Natural killer cell (primary cell): ENCODE measurements around the gene CABLES2. TPM values are rescaled to one million over a fixed set of nuclear protein-coding genes. Genes with fewer than 3 reads are reported as not detected.

Source experiments
- ATAC-seq, 3 donors: fragments of 150-1000 bp in 2 of 3; fragments of 200-7000 bp in 1 of 3; cut with Tn5 transposase; 1 replicate in 1 of 3; 2 replicates in 2 of 3; pipeline ENCODE4 v1.10.0; 2021; ENCODE audit warnings: mild to moderate bottlenecking in 2 of 3, moderate library complexity in 2 of 3
- DNase-seq, 2 donors: peaks; one replicate each; pipeline versions ENCODE4 v3.0.0 to v3.0.0-alpha.2; 2013 to 2021; ENCODE audit warnings: mixed read lengths in 1 of 2
- H3K27ac ChIP-seq: one replicate; pipeline ENCODE4 v1.5.1; 2013; ENCODE audit warnings: mild to moderate bottlenecking, low read length
- H3K27me3 ChIP-seq: one replicate; pipeline ENCODE4 v1.6.1; 2013; ENCODE audit warnings: low read length; ENCODE audit not compliant: control insufficient read depth, insufficient read depth
- H3K36me3 ChIP-seq: one replicate; pipeline ENCODE4 v1.6.1; 2013; ENCODE audit warnings: low read length; ENCODE audit not compliant: control insufficient read depth, insufficient read depth
- H3K4me1 ChIP-seq: one replicate; pipeline ENCODE4 v1.6.1; 2013; ENCODE audit warnings: low read length; ENCODE audit not compliant: control insufficient read depth, insufficient read depth
- H3K4me3 ChIP-seq: one replicate; pipeline ENCODE4 v1.5.1; 2013; ENCODE audit warnings: low read length
- H3K9me3 ChIP-seq: one replicate; pipeline ENCODE4 v1.6.1; 2013; ENCODE audit warnings: low read length; ENCODE audit not compliant: control insufficient read depth, insufficient read depth
- H3K27ac Mint-ChIP-seq, 2 donors: one replicate each; pipeline ENCODE4 v1.8.0; 2022; ENCODE audit warnings: mild to moderate bottlenecking in 2 of 2, mixed read lengths in 2 of 2, moderate library complexity in 1 of 2
- H3K27me3 Mint-ChIP-seq, 2 donors: one replicate each; pipeline ENCODE4 v1.8.0; 2022; ENCODE audit warnings: low read depth in 2 of 2, mixed read lengths in 2 of 2
- H3K36me3 Mint-ChIP-seq: one replicate; pipeline ENCODE4 v1.8.0; 2022; ENCODE audit warnings: mixed read lengths
- H3K4me1 Mint-ChIP-seq, 2 donors: one replicate each; pipeline ENCODE4 v1.8.0; 2022; ENCODE audit warnings: mixed read lengths in 2 of 2
- H3K4me3 Mint-ChIP-seq: one replicate; pipeline ENCODE4 v1.8.0; 2022; ENCODE audit warnings: mild to moderate bottlenecking, moderate library complexity, mixed read lengths
- H3K9me3 Mint-ChIP-seq, 2 donors: one replicate each; pipeline ENCODE4 v1.8.0; 2022; ENCODE audit warnings: mixed read lengths in 2 of 2
- WGBS: methylation state at CpG from one replicate; pipeline ENCODE4 v1.1.7; 2013; ENCODE audit warnings: missing lambda C conversion rate; ENCODE audit not compliant: insufficient coverage; 5-methylcytosine and 5-hydroxymethylcytosine counted together
- intact Hi-C: fragments of 100-400 bp; cut with micrococcal nuclease; formaldehyde crosslinking; loops from one replicate; pipeline ENCODE4 v1.14.2; 2022
- total RNA-seq, 4 donors: library from RNA; stranded (reverse); fragments of 120-200 nt in 1 of 4; gene quantifications; one replicate each; pipeline versions ENCODE4 v1.2.3 to v1.2.4, GENCODE V29; 2013 to 2022
- TF ChIP-seq, protein P1 (sequence below): fragments of 200-600 bp; IDR thresholded peaks from one replicate; pipeline ENCODE4 v1.8.0; 2022; ENCODE audit warnings: antibody characterized with exemption

The CABLES2 gene
- total RNA-seq, 3 donors from 2014 or later (not counting 1 experiment from before 2014, with no cell fraction given), result 8.0 to 9.3 (median 8.4) TPM

DNA sequence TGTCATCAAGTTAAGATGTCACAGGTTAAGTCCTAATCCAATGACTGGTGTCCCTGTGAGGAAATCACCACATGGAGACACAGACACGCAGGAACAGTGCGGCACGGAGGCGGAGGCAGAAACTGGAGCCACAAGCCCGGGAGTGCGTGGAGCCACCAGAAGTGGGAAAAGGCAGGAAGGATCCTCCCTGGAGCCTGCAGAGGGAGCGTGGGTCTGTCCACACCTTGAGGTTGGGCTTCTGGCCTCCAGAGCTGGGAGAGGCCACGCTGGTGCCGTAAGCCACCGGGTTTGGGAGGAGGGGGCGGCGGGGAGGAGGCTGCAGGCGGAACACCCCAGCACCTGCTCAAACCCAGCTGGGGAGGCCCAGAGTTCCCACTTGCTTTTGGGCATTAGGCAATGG lies 3.8 kb downstream of the CABLES2 start:
- H3K27me3 Mint-ChIP-seq, result no peaks in the 10 kb centered on the region
- peaks cover 28% of the 10 kb centered on the region for H3K4me1 ChIP-seq
- H3K9me3 Mint-ChIP-seq, result no peaks in the 10 kb centered on the region
- H3K4me3 Mint-ChIP-seq, result no peak overlapping the region
- DNase-seq (no peak), ATAC-seq (no peak)
- no peak overlapping the region for H3K27ac ChIP-seq
- H3K36me3 Mint-ChIP-seq, result no peaks in the 10 kb centered on the region
- TF ChIP-seq, protein P1, sequence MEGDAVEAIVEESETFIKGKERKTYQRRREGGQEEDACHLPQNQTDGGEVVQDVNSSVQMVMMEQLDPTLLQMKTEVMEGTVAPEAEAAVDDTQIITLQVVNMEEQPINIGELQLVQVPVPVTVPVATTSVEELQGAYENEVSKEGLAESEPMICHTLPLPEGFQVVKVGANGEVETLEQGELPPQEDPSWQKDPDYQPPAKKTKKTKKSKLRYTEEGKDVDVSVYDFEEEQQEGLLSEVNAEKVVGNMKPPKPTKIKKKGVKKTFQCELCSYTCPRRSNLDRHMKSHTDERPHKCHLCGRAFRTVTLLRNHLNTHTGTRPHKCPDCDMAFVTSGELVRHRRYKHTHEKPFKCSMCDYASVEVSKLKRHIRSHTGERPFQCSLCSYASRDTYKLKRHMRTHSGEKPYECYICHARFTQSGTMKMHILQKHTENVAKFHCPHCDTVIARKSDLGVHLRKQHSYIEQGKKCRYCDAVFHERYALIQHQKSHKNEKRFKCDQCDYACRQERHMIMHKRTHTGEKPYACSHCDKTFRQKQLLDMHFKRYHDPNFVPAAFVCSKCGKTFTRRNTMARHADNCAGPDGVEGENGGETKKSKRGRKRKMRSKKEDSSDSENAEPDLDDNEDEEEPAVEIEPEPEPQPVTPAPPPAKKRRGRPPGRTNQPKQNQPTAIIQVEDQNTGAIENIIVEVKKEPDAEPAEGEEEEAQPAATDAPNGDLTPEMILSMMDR, result no peak
- peaks cover 10 to 27% of the 10 kb centered on the region in 2 donors for H3K4me1 Mint-ChIP-seq
- H3K27ac Mint-ChIP-seq, result no peak overlapping the region
- H3K36me3 ChIP-seq, result no peaks in the 10 kb centered on the region
- H3K4me3 ChIP-seq, result no peak overlapping the region
- no peaks in the 10 kb centered on the region for H3K27me3 ChIP-seq
- H3K9me3 ChIP-seq, result no peaks in the 10 kb centered on the region
- WGBS, result 93% methylated on average over 13 of the region's 13 CpGs
- intact Hi-C loops, result no loop called here

DNA sequence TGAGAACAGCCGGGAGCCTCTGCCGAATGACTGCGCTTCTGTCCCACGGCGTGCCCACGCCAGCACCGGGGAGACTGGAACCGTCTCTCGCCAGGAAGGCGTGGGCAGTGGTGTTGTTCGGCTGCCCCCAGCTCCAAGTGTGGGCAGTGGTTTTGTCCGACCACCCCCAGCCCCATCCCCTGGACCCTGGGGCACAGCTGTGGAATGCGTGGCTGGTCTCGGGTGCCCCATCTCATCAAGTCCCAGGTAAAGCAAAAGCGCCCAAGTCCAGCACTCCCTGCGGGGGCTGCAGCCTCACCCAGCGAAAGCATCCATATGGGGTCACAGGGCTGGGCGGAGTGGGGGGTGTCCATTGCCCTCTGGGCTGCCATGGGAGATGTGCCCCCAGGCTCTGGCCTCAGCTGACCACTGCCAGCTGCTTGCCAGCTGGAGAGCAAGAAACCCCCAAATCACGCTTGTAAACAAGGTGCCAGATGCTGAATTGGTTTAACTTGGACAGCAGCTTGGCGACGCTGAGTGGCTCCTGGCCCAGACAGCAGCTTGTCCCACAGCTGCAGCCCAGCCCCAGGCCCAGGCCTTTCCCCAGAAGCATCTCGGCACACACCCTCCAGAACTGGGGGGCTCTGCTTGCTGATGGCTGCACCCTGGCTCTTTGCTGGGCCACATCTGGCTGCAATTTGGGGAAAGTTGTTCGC lies 4.5 kb downstream of the CABLES2 start:
- Histone ChIP-seq H3K27ac (no peak overlapping the region), H3K9me3 (no peaks in the 10 kb centered on the region), H3K27me3 (no peaks in the 10 kb centered on the region), H3K4me1 (peaks cover 22% of the 10 kb centered on the region), H3K36me3 (no peaks in the 10 kb centered on the region), H3K4me3 (no peak overlapping the region)
- WGBS, result 94% methylated on average over 23 of the region's 23 CpGs
- Mint-ChIP-seq H3K4me3 (no peak overlapping the region), H3K36me3 (no peaks in the 10 kb centered on the region), H3K27ac (no peak overlapping the region), H3K27me3 (no peaks in the 10 kb centered on the region), H3K4me1 (peaks cover 10 to 22% of the 10 kb centered on the region in 2 donors), H3K9me3 (peaks cover 0 to 3% of the 10 kb centered on the region in 2 donors)
- DNase-seq, result no peak
- no peak for ATAC-seq
- intact Hi-C loops, result no loop called here
- TF ChIP-seq, protein P1, result no peak

DNA sequence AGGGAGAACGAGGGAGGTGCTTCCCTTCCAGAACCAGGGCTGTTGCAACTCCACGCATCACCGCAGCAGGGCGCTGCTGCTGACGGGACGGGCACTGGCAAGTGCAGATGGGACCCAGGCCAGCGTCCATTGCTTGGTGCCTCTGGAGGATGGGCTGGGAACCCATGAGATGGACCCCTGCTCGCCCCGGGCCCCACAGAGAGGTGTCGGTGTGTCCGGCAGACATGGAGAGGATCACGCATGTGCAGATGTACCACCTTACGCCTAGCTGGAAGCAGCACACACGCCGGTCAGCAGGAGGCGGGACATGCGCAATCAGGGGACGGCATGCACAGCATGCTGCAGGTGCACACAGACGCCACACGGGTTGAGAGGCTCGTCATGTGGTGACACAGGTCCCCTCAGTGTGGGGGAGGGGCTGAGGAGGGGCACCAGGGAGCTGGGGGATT lies 5.7 kb downstream of the CABLES2 start:
- intact Hi-C loops, result no loop called here
- no peak overlapping the region for H3K27ac ChIP-seq

More for the DNA sequence above, 5.7 kb downstream of the CABLES2 start:
- Mint-ChIP-seq H3K27me3 (no peaks in the 10 kb centered on the region), H3K27ac (no peak overlapping the region), H3K36me3 (no peaks in the 10 kb centered on the region), H3K9me3 (peaks cover 0 to 3% of the 10 kb centered on the region in 2 donors), H3K4me3 (no peak overlapping the region), H3K4me1 (peaks cover 10 to 17% of the 10 kb centered on the region in 2 donors)
- Histone ChIP-seq H3K4me3 (no peak overlapping the region), H3K4me1 (peaks cover 14% of the 10 kb centered on the region), H3K27me3 (no peaks in the 10 kb centered on the region), H3K9me3 (no peaks in the 10 kb centered on the region), H3K36me3 (no peaks in the 10 kb centered on the region)
- WGBS, result 93% methylated on average over 21 of the region's 21 CpGs
- ATAC-seq, result no peak
- TF ChIP-seq, protein P1, result no peak
- no peak for DNase-seq
